Fibroblast of mammary gland (primary cell): ENCODE data around the gene GPR84.

Experiments
- DNase-seq: peaks from one replicate; pipeline ENCODE4 v3.0.0-alpha.2; 2010; ENCODE audit warnings: low read depth
- H3K4me3 ChIP-seq: 2 replicates; pipeline ENCODE4 v1.5.1; 2011; ENCODE audit warnings: low read depth, mild to moderate bottlenecking, low read length, moderate library complexity; ENCODE audit not compliant: control insufficient read depth
- CTCF ChIP-seq: conservative IDR thresholded peaks from 2 replicates; pipeline ENCODE4 v1.5.1; 2011; ENCODE audit warnings: low read depth, low read length, inconsistent platforms; ENCODE audit not compliant: control insufficient read depth, insufficient read depth

GPR84 gene

GRCh38 chr12:54374562-54375258 is 10.4 kb upstream of the GPR84 start:
- TF ChIP-seq CTCF, result no peak
- no peak for DNase-seq
- no peak overlapping the region for H3K4me3 ChIP-seq

GRCh38 chr12:54373649-54374561 is 9.6 kb upstream of the GPR84 start:
- DNase-seq, result no peak
- TF ChIP-seq CTCF, result no peak
- no peak overlapping the region for H3K4me3 ChIP-seq

DNA sequence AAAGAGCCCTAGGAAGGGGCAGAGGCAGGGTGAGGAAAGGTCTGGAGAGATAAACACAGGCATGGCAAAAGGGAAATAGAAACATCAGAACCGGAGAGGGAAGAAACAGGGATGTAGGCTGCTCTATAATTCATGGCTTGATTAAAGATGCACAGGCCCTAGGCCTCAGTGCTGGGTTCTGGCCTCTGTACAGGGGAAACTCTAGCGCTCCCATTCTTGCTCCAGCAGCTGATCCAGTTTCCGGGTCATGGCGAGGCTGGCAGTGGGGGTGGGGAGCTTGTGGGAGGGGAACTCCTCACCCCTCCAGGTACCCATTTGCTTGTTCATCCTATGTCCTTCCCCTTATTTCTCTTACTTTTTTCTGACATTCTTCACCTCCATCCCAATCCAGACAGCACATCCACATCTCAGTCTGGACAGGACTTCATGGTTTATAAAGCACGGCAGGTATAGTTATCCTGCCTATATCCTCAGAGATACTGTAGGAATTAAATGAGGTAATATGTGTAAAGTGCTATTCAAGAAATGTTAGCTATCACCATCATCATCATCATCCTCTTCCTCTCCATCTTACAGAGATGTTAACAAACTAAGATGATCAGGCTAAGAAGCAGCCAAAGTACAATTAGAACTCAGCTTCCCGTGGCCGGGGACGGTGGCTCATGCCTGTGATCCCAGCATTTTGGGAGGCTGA is 8.0 kb upstream of the GPR84 start:
- no peak overlapping the region for H3K4me3 ChIP-seq
- DNase-seq, result no peak
- no peak for TF ChIP-seq CTCF

DNA sequence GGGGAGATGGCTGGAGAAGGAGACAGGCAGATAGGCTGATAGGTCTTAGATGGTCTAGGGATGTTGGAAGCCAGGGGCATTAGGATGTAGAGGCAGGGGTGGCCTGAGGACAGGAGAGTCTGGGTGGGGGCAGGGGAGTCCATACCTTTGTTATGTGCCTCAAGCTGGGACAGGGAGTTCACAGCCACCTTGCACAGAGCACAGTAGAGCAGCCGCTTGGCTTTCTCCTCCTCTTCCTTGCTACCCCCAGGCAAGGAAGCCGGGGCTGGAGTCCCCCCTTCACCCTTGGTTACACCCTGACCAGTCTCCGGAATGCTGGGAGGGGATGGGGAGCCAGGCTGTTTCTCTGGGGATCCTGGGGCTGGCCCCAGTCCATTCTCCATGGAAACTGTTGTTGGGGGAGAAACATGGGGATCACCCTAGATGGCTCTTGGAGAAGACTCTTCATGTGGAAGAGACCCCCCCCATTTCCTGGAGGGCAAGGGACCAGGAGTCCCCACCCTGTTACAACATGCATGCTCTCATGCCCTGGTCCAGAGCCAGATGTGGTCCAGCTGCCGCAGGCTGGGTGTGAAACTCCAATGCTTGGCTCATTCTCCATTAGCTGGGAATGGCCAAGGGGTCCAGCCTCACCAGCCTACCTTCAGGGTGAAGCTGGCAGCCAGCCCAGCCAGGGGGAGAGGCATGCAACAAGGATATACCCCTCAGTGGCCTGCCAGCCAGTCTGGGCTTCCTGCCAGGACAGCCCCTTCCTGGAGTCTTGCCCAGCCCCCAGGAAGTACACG is 7.2 kb upstream of the GPR84 start:
- no peak for DNase-seq
- TF ChIP-seq CTCF, result no peak
- H3K4me3 ChIP-seq, result no peak overlapping the region

DNA sequence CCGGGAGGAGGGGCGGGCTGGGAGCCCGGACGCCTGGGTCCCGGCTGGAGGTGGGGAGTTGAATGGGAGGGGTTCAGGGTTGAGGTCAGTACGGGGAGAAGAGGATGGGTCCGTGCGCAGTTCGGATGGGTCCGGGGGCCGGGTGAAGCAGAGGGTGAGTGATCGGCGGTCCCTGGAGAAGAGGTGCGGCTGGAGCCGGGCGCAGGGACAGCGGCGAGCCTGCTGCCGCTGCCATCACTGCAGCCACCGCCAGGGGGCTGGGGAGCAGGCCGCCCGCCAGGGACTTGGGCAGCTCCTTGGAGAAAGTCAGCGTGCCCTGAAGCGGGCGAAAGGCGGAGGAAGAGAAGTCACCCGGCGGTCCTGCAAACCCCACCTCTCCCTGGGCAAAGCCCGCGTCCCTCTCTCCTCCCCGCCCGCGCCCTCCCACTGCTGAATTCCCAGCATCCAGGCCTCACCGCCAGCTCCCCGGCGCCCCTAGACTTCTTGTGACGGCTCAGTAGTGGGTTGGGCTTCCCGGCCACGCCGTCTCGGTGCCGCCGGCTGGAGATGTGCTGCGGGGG is 6.0 kb upstream of the GPR84 start:
- peak; percentile 82 for DNase-seq
- peak overlapping the region; percentile 41 for H3K4me3 ChIP-seq
- TF ChIP-seq CTCF, result peak; percentile 74
